Measurements from ENCODE around the gene CERK.

CERK gene

GRCh38 chr22:46731246-46732040 lies 6.6 kb downstream of the CERK start:
- no peak for DNase-seq (ENCODE audit: low spot score)

- no peak for DNase-seq (ENCODE audit: low spot score)
Measured at GRCh38 chr22:46730568-46731245, 7.3 kb downstream of the CERK start.

GRCh38 chr22:46728470-46728869 lies 9.6 kb downstream of the CERK start:
- DNase-seq (ENCODE audit: low spot score): no peak

- DNase-seq (ENCODE audit: low spot score): no peak
Measured at GRCh38 chr22:46727813-46728364, 10.2 kb downstream of the CERK start.

GRCh38 chr22:46726986-46727317 lies 11.1 kb downstream of the CERK start:
- no peak for DNase-seq (ENCODE audit: low spot score)

- DNase-seq (ENCODE audit: low spot score): no peak
Measured at GRCh38 chr22:46726066-46726985, 11.7 kb downstream of the CERK start.

GRCh38 chr22:46725096-46725495 lies 13.0 kb downstream of the CERK start:
- DNase-seq (ENCODE audit: low spot score): no peak

GRCh38 chr22:46723882-46724281 lies 14.2 kb downstream of the CERK start:
- no peak for DNase-seq (ENCODE audit: low spot score)

- no peak for DNase-seq (ENCODE audit: low spot score)
Measured at GRCh38 chr22:46721501-46722085, 16.5 kb downstream of the CERK start.

- DNase-seq (ENCODE audit: low spot score): no peak
Measured at GRCh38 chr22:46719921-46720320, 18.1 kb downstream of the CERK start.

GRCh38 chr22:46714550-46714949 lies 23.5 kb downstream of the CERK start:
- no peak for DNase-seq (ENCODE audit: low spot score)

- DNase-seq (ENCODE audit: low spot score): no peak
Measured at GRCh38 chr22:46712288-46712687, 25.8 kb downstream of the CERK start.

- DNase-seq (ENCODE audit: low spot score): no peak
Measured at GRCh38 chr22:46710806-46711205, 27.2 kb downstream of the CERK start.

GRCh38 chr22:46708766-46709330 lies 29.2 kb downstream of the CERK start:
- DNase-seq (ENCODE audit: low spot score): no peak

GRCh38 chr22:46707827-46708570 lies 30.1 kb downstream of the CERK start:
- DNase-seq (ENCODE audit: low spot score): no peak

GRCh38 chr22:46707305-46707704 lies 30.7 kb downstream of the CERK start:
- DNase-seq (ENCODE audit: low spot score): no peak

- no peak for DNase-seq (ENCODE audit: low spot score)
Measured at GRCh38 chr22:46706060-46706459, 32.0 kb downstream of the CERK start.

- no peak for DNase-seq (ENCODE audit: low spot score)
Measured at GRCh38 chr22:46703996-46704370, 34.1 kb downstream of the CERK start.

GRCh38 chr22:46703171-46703995 lies 34.7 kb downstream of the CERK start:
- DNase-seq (ENCODE audit: low spot score): no peak

GRCh38 chr22:46701262-46701661 lies 36.8 kb downstream of the CERK start:
- DNase-seq (ENCODE audit: low spot score): no peak
